ENCODE measurements around the gene BCL11B.
"Not testable (repeated sequence)": the region's sequence is repeated elsewhere in the genome, so short reads cannot be mapped to it uniquely, and the experiment has no call there.

The BCL11B gene

GRCh38 chr14:99229654-99230207, 42.3 kb downstream of the BCL11B start:
- Histone ChIP-seq H3K4me3 (IDR thresholded peaks at IDR 0.05; ENCODE audit: insufficient read depth, low read depth, low read length) (no peak overlapping the region), H3K4me2 (no peak overlapping the region), H3K9ac (no peak overlapping the region), H4K20me1 (ENCODE audit: insufficient read depth) (no peaks in the 10 kb centered on the region), H2AFZ (ENCODE audit: low read depth) (no peak overlapping the region), H3K4me1 (ENCODE audit: low read depth, poor library complexity, severe bottlenecking) (no peaks in the 10 kb centered on the region), H3K27me3 (ENCODE audit: insufficient read depth, low read depth) (no peaks in the 10 kb centered on the region), H3K36me3 (ENCODE audit: insufficient read depth) (no peaks in the 10 kb centered on the region), H3K27ac (no peak overlapping the region), H3K79me2 (ENCODE audit: insufficient read depth, low read depth) (no peaks in the 10 kb centered on the region)
- no peak for TF ChIP-seq CTCF (conservative IDR thresholded peaks at IDR 0.05; ENCODE audit: low read depth, low read length)

GRCh38 chr14:99228760-99229159, 43.2 kb downstream of the BCL11B start:
- H4K20me1 ChIP-seq (ENCODE audit: insufficient read depth); H2AFZ ChIP-seq (ENCODE audit: low read depth); H3K4me3 ChIP-seq (IDR thresholded peaks at IDR 0.05; ENCODE audit: insufficient read depth, low read depth, low read length); H3K27me3 ChIP-seq (ENCODE audit: insufficient read depth, low read depth); H3K4me1 ChIP-seq (ENCODE audit: low read depth, poor library complexity, severe bottlenecking); H3K9ac ChIP-seq; H3K27ac ChIP-seq; H3K4me2 ChIP-seq; H3K79me2 ChIP-seq (ENCODE audit: insufficient read depth, low read depth); H3K36me3 ChIP-seq (ENCODE audit: insufficient read depth): not testable (repeated sequence)

GRCh38 chr14:99226687-99227086, 45.3 kb downstream of the BCL11B start:
- H3K4me2 ChIP-seq, result no peak overlapping the region
- H3K27ac ChIP-seq, result no peak overlapping the region
- no peaks in the 10 kb centered on the region for H3K4me1 ChIP-seq (ENCODE audit: low read depth, poor library complexity, severe bottlenecking)
- H3K9ac ChIP-seq, result no peak overlapping the region
- no peak overlapping the region for H3K4me3 ChIP-seq (IDR thresholded peaks at IDR 0.05; ENCODE audit: insufficient read depth, low read depth, low read length)
- H3K36me3 ChIP-seq (ENCODE audit: insufficient read depth), result no peaks in the 10 kb centered on the region
- no peaks in the 10 kb centered on the region for H3K27me3 ChIP-seq (ENCODE audit: insufficient read depth, low read depth)
- no peak overlapping the region for H2AFZ ChIP-seq (ENCODE audit: low read depth)
- H4K20me1 ChIP-seq (ENCODE audit: insufficient read depth), result no peaks in the 10 kb centered on the region
- no peak for TF ChIP-seq CTCF (conservative IDR thresholded peaks at IDR 0.05; ENCODE audit: low read depth, low read length)
- H3K79me2 ChIP-seq (ENCODE audit: insufficient read depth, low read depth), result no peaks in the 10 kb centered on the region; the same call in 1 of the 2 replicates

GRCh38 chr14:99225436-99226203, 46.4 kb downstream of the BCL11B start:
- H4K20me1 ChIP-seq (ENCODE audit: insufficient read depth), result no peaks in the 10 kb centered on the region
- H3K4me3 ChIP-seq (IDR thresholded peaks at IDR 0.05; ENCODE audit: insufficient read depth, low read depth, low read length), result no peak overlapping the region
- no peak for TF ChIP-seq CTCF (conservative IDR thresholded peaks at IDR 0.05; ENCODE audit: low read depth, low read length)
- H3K27me3 ChIP-seq (ENCODE audit: insufficient read depth, low read depth), result no peaks in the 10 kb centered on the region
- H3K36me3 ChIP-seq (ENCODE audit: insufficient read depth), result no peaks in the 10 kb centered on the region
- no peak overlapping the region for H3K4me2 ChIP-seq
- H2AFZ ChIP-seq (ENCODE audit: low read depth), result no peak overlapping the region
- no peaks in the 10 kb centered on the region; the same call in 1 of the 2 replicates for H3K79me2 ChIP-seq (ENCODE audit: insufficient read depth, low read depth)
- no peaks in the 10 kb centered on the region for H3K4me1 ChIP-seq (ENCODE audit: low read depth, poor library complexity, severe bottlenecking)
- no peak overlapping the region for H3K9ac ChIP-seq
- no peak overlapping the region for H3K27ac ChIP-seq

- Histone ChIP-seq H3K27me3 (ENCODE audit: insufficient read depth, low read depth) (no peaks in the 10 kb centered on the region), H3K36me3 (ENCODE audit: insufficient read depth) (no peaks in the 10 kb centered on the region), H3K4me3 (IDR thresholded peaks at IDR 0.05; ENCODE audit: insufficient read depth, low read depth, low read length) (no peak overlapping the region), H3K79me2 (ENCODE audit: insufficient read depth, low read depth) (no peaks in the 10 kb centered on the region; the same call in 1 of the 2 replicates), H4K20me1 (ENCODE audit: insufficient read depth) (no peaks in the 10 kb centered on the region), H3K4me1 (ENCODE audit: low read depth, poor library complexity, severe bottlenecking) (no peaks in the 10 kb centered on the region), H3K4me2 (no peak overlapping the region), H3K27ac (no peak overlapping the region), H2AFZ (ENCODE audit: low read depth) (no peak overlapping the region), H3K9ac (no peak overlapping the region)
- no peak for TF ChIP-seq CTCF (conservative IDR thresholded peaks at IDR 0.05; ENCODE audit: low read depth, low read length)
Measured at GRCh38 chr14:99224948-99225347, 47.0 kb downstream of the BCL11B start.

Measured in KMS-11 (cell line).